Measurements from ENCODE around the gene HAGHL.
A peak's percentile ranks its signal among the peaks of the same experiment; 100 is the strongest.

HAGHL gene

DNA sequence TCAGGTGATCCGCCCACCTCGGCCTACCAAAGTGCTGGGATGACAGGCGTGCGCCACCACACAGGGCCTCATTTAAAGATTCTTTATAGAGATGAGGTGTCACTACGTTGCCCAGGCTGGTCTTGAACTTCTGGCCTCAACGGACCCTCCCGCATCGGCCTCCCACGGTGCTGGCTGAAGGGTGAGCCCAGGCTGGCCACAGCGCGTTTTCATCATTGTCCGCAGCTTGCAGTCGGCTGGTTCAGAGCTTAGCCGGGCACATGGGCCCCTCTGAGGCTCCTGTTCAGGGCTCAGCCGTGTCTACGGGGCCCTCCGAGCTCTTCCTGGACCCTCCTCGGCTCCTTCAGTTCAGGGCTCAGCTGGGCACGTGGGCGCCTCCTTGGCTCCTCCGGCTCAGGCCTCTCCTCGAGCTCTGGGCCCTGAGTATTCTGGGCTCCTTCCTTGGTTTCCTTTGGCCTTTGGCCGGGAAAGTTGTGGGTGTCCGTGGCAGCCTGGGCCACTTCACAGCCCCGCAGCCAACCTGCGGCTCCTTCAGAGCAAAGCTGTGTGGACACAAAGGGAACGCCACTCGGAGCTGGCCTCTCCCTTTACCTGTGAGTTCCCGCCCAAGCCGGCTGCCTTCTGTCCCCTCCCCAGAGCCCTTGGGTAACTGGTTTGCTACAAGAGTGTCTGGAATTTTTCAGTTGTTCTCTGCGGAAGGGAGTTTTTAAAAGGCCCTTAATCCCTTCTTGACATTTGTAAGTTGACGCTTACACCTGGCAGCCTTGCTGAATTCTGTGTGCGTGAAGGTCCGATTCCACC is 32.4 kb downstream of the HAGHL start:
- no peak for DNase-seq (ENCODE audit: low read depth)

DNA sequence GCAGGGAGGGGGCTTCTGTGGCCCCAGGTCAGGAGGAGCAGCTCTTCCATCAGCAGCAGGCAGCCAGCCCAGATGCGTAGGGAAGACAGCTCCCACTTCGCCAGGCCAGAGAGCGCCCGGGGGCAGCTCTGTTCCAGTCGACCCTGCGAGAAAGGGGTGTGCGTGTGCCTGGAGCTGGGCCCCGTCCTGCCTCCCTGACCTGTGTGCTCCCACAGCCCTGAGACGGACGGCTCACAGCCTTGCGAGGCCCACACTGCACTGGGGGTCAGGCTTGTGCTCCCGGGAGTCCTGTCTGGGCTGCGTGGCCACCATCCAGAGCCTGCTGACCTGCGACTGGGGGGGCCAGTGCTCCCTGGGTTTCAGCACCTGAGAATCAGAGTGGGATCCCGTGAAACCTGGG is 33.2 kb downstream of the HAGHL start:
- no peak for DNase-seq (ENCODE audit: low read depth)

DNA sequence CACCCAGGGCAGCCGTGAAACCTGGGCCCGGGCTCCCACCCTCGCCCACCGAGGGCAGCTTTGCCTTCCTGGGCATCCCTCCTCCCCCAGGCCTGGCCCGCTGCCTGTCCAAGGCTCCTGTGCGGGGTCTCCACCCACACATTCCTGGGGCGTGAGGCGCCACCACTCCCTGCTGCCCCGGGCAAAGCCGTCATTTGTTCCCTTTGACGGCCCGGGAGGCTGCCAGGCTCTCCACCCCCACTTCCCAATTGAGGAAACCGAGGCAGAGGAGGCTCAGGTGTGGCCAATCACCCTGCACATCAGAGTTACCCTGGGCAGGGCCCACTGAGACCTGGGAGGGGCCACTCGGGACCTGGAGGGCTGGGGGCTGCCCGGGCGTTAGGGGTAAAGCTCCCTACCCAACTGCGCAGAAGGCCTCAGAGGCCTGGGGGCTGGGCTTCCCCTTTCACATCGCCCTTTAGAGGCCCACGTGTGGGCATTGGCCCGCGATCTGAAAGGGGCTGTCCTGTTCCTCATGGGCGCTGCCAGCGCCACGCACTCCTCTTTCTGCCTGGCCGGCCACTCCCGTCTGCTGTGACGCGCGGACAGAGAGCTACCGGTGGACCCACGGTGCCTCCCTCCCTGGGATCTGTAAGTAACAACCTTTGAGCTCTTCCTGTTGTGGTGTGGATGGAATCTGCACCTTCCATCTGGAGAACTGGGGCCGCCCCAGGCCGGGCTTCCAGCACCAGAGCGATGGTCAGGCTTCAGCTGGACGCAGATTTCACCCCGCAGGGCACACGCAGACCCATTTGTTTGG is 33.8 kb downstream of the HAGHL start, which contains the start of gene MSLN:
Gene MSLN (plus strand): TSS at position 190 of the 799 bp plus-strand sequence. CDS start 1,947 bp downstream, outside the sequence.
- DNase-seq (ENCODE audit: low read depth): peak; percentile 51

DNA sequence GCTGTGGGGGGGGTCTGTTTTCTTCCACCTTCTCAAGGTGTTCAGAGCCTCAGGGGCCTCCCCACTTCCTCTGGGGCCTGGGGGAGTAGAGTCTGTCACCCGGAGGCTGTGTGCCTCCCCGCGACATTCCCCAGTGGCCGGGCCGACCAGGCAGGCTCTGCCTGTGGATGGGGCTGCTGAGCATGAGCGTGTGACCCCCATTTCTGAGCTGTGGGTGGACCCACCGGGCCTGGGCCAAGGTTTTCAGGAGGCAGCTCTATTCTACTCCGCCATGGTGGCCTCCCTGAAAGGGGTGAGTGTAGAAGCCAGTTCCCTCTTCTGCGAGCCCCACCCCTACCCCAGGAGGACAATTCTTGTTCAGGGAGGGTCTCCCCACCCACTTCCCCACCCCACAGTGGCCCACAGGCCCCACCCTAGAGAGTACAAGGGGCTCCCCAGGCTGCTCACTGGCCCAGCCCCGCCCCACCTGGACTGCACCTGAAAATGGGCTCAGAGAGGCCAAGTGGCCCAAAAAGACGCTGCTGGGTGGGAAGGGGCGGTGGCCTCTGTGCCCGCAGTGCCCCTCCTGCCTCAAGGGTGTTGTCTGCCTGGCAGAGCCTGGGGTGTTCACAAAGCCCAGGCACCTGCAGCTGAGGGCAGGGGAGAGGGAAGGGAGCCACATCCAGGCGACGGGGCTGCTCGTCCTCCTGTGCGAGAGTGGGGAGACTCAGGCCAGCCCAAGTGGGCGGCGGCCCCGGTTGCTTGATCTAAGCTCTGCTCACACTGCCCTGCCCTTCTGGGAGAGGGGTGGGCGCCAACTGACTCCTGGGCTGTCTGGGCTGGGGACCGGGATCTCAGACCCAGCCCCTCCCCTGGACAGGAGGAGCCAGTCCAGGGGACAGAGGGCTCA is 35.0 kb downstream of the HAGHL start:
- no peak for DNase-seq (ENCODE audit: low read depth)

DNA sequence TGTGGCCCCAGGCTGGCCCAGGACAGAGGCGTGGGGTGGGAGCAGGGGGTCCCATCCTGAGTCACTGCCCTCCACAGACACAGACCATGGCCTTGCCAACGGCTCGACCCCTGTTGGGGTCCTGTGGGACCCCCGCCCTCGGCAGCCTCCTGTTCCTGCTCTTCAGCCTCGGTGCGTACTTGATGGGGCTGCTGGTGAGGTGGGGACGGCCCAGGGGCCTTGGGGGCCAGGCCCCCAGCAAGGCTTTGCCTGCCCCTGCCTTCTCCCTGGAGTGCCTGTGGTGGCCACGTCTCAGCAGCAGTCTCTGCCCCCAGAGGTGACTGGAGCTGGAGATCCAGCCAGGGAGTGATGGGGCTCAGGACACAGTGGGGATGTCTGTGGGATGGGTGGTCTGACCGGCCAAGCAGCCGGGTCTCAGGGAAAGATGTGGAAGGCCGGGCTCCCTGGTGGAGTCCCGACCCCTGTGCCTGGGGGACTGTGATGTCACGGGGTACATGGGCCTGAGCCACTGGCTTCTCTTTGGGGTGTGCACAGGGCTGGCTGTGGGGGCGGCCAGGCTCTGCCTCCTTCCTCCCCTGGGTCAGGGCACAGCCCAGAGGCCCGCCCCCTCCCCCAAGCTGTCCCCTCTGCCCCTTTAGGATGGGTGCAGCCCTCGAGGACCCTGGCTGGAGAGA is 35.8 kb downstream of the HAGHL start:
- DNase-seq (ENCODE audit: low read depth): no peak

DNA sequence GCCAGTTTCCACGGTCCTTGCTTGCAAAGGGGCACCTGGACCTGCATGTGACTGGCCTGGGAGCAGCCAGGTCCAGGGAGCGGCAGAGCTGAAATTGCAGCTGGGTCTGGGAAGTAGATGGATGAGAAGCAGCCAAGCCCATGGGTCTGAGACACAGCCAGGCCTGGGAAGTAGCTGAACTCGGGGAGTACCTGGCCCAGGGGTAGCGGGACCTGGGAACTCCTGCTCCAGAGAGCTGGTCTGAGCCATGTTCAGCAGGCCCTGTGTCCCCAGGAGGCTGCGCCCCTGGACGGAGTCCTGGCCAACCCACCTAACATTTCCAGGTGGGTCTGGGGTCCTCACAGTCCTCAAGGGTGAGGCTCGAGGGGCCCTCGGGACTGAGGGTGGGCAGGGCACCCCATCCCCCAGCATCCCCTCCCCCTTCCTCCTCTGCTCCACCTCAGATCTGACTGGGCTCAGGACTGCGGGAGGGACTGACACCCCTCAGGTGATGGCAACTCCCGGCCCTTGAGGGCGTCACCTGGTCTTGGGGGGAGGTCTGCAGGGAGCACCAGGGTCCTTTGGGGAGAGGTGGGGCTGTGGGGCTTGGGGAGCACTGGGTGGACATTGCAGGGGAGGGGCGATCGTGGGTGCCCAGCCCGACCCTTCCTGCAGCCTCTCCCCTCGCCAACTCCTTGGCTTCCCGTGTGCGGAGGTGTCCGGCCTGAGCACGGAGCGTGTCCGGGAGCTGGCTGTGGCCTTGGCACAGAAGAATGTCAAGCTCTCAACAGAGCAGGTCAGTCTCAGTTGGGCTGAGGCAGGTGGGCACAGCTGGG is 36.7 kb downstream of the HAGHL start:
- no peak for DNase-seq (ENCODE audit: low read depth)

DNA sequence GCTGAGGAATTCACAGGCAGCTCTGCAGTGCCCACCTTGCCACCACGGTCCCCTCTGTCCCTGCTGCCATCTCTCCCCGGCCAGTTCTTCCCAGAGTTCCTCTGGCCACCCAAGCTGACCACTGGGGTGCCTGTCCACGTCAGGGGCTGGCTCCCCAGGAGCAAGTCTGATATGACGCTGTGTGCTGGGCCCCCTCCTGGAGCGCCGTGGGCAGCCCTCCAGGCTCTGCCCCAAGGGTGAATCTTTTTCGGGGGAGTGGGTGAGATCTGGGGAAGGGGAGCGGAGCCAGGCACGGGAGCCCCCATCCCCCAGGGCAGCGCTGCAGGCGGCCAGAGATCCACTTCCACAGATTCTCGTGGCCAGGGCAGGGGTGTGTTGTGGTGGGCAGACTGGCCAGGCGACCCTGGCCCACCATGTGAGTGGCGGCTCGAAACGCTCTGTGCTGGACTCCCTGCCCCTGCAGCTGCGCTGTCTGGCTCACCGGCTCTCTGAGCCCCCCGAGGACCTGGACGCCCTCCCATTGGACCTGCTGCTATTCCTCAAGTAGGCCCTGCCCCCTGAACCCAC is 37.4 kb downstream of the HAGHL start:
- no peak for DNase-seq (ENCODE audit: low read depth)

DNA sequence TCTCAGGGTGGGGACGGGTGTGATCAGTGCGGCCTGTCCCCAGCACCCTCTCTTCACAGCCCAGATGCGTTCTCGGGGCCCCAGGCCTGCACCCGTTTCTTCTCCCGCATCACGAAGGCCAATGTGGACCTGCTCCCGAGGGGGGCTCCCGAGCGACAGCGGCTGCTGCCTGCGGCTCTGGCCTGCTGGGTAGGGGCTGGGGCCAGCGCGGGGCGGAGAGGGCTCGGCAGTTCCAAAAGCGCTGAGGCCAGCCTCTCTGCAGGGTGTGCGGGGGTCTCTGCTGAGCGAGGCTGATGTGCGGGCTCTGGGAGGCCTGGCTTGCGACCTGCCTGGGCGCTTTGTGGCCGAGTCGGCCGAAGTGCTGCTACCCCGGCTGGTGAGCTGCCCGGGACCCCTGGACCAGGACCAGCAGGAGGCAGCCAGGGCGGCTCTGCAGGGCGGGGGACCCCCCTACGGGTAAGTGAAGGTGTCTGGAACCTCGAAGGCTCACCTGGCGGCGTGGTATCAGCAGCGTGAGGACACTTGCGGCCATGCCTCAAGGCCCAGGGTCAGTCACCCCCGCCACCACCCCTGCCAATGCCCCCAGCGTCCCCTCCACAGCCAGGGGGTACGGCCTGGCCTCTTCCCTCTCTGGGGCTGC is 38.1 kb downstream of the HAGHL start:
- no peak for DNase-seq (ENCODE audit: low read depth)

DNA sequence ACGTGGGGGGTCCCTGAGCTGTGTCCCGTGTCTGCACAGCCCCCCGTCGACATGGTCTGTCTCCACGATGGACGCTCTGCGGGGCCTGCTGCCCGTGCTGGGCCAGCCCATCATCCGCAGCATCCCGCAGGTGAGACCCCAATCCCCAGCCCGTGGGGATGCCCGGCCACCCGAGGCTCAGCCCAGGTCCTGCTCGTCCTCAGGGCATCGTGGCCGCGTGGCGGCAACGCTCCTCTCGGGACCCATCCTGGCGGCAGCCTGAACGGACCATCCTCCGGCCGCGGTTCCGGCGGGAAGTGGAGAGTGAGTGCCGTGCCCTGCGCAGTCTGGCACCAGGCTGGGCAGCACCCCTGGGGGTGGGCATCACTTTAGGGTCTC is 38.6 kb downstream of the HAGHL start:
- no peak for DNase-seq (ENCODE audit: low read depth)

DNA sequence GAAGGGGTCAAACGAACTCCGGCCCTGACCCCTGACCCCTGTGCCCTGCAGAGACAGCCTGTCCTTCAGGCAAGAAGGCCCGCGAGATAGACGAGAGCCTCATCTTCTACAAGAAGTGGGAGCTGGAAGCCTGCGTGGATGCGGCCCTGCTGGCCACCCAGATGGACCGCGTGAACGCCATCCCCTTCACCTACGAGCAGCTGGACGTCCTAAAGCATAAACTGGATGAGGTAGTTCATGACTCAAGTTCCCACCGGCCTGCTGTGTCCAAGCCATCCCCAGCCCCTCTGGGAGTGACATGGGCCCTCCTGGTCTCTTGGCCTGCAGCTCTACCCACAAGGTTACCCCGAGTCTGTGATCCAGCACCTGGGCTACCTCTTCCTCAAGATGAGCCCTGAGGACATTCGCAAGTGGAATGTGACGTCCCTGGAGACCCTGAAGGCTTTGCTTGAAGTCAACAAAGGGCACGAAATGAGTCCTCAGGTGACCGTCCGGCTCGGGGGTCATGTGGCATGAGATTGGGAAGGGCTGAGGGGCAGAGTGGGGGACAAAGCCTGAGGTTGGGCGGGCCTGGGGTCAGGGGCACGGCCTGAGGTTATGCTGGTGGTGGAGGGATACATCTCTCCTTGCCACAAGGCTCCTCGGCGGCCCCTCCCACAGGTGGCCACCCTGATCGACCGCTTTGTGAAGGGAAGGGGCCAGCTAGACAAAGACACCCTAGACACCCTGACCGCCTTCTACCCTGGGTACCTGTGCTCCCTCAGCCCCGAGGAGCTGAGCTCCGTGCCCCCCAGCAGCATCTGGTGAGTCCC is 39.3 kb downstream of the HAGHL start:
- no peak for DNase-seq (ENCODE audit: low read depth)

DNA sequence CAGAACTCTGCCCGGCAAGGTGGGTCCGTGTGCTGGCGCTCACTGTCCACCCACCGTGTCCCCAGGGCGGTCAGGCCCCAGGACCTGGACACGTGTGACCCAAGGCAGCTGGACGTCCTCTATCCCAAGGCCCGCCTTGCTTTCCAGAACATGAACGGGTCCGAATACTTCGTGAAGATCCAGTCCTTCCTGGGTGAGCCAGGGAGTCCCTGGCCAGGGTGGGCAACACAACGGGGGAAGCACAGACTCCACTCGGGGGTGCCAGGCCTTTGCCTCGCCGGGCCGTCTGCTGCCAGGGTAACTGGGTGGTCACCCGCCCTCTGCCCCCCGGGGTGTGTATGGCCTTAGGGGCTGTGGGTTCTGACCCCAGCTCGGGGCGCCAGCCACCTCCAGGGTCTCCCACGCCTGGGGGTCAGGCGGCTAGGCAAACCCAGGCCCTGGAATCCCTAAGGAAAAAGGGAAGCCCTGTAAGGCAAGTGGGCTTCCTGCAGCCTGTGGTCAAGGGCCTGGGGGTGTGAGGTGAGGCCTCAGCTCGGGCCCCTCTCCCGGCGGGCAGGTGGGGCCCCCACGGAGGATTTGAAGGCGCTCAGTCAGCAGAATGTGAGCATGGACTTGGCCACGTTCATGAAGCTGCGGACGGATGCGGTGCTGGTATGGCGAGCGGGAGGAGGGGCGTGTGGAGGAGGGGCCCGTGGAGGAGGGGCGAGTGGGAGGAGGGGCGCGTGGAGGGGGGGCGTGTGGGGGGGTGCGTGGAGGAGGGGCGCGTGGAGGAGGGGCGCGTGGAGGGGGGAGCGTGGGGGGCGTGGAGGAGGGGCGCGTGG is 40.1 kb downstream of the HAGHL start:
- no peak for DNase-seq (ENCODE audit: low read depth)

DNA sequence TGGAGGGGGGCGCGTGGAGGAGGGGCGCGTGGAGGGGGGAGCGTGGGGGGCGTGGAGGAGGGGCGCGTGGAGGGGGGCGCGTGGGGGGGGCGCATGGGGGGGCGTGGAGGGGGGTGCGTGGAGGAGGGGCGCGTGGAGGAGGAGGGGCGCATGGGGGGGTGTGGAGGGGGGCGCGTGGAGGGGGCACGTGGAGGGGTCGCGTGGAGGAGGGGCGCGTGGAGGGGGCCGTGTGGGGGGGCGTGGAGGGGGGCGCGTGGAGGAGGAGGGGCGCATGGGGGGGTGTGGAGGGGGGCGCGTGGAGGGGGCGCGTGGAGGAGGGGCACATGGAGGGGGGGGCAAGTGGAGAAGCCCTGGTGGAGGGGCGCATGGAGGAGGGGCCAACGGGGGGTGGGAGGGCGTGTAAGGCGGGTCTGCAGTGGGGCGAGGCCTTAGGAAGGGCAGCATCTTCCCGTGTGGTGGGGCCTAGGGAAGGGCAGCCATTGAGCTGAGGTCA is 40.9 kb downstream of the HAGHL start:
- DNase-seq (ENCODE audit: low read depth): no peak

DNA sequence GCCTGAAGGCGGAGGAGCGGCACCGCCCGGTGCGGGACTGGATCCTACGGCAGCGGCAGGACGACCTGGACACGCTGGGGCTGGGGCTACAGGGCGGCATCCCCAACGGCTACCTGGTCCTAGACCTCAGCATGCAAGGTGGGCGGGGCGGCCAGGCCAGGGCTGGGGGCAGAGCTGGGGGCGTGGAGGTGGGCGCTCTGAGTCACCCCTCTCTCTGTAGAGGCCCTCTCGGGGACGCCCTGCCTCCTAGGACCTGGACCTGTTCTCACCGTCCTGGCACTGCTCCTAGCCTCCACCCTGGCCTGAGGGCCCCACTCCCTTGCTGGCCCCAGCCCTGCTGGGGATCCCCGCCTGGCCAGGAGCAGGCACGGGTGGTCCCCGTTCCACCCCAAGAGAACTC is 41.5 kb downstream of the HAGHL start:
- no peak for DNase-seq (ENCODE audit: low read depth)

DNA sequence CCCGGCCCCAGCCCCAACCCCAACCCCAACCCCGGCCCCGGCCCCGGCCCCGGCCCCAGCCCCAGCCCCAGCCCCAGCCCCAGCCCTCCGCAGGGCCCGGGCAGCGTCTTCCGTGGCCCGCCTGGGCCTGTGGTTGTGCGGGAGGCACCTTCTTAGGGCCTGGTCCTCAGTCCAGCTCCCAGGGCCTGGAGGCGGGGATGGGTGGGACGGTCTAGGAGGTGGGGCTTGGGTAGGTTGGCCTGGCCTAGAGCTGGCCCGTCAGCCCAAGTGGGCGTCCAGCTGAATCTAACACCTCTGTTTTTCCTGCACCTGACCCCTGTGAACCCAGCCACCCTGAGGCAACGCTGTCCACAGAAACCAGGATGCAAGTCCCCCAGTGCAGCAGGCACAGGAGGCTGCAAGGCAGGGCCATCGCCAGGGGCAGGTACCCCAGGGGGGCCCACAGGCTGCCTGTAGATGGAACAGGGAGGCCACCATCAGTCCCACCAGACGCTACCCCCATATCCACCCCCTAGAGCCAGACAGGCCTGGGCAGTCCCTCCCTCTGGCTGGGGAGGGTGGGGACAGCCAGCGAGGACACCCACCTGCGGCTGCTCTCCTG is 42.4 kb downstream of the HAGHL start:
- no peak for DNase-seq (ENCODE audit: low read depth)

DNA sequence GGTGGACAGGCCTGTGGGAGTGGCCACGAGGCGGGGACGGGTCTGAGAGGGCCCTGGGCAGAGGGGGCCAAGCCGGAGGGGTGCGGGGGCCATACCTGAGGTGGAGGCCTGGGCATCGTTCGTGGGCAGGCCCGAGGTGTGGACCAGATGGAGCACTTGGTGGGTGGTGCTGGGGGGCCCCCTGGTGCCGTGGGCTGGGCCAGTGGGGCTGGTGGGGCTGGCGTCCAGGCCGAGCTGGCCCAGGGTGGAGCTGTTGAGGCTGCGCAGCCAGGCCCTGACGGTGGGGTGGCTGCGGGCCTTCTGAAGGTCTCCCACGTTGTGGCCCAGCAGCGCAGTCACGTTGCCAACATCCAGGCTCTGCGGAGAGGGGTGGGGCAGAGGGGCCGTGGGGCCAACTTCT is 43.0 kb downstream of the HAGHL start:
- no peak for DNase-seq (ENCODE audit: low read depth)

DNA sequence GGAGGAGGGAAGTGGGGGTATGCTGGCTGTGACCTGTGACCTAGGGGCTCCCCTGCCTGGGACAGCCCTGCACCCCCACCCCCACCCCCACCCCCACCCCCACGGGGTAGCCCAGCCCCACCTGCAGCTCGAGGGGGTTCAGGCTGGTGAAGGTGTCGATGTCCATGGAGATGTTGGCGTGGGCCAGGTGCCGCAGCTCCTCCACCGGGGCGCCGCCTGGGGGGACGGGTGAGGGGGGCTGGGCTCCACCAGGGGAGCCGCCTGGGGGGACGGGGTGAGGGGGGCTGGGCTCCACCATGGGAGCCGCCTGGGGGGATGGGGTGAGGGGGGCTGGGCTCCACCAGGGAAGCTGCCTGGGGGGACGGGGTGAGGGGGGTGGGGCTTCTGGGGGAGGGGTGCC is 43.5 kb downstream of the HAGHL start:
- DNase-seq (ENCODE audit: low read depth): no peak

DNA sequence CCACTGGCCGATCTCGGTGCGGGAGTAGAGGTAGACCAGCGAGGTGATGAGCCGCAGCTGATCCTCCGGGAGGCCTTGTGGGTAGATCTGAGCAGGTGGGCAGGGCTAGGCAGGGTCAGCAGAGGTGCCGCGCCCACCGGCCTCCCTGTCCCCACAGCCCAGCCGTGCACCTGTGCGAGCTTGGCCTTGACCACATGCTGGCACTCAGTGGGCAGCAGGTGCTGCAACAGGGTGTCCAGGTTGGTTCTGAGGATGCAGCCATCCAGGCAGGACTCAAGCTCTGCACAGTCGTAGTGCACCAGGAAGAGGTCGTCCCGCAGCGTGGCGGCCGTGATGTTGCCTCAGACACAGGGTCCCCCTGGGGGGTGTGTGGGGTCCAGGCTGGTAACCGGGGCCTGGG is 46.1 kb downstream of the HAGHL start:
- no peak for DNase-seq (ENCODE audit: low read depth)
